ENCODE data around the gene RANGAP1.
"Not testable (repeated sequence)": the region's sequence is repeated elsewhere in the genome, so short reads cannot be mapped to it uniquely, and the experiment has no call there.

RANGAP1 gene

GRCh38 chr22:41296826-41297667 is 11.1 kb upstream of the RANGAP1 start:
- Histone ChIP-seq H3K27me3 (ENCODE audit: low read depth, low read length) (no peaks in the 10 kb centered on the region), H3K9ac (ENCODE audit: low read length) (no peak overlapping the region)
- no peak for TF ChIP-seq CTCF (IDR thresholded peaks at IDR 0.05; ENCODE audit: low read depth, low read length)
- TF ChIP-seq EZH2phosphoT487 (IDR thresholded peaks at IDR 0.05; ENCODE audit: low read depth) = no peak

GRCh38 chr22:41294816-41295215 is 8.8 kb upstream of the RANGAP1 start:
- H3K4me2 ChIP-seq (ENCODE audit: low read length); H4K20me1 ChIP-seq (ENCODE audit: insufficient read depth, low read length); H3K9ac ChIP-seq (ENCODE audit: low read length); H3K27ac ChIP-seq (ENCODE audit: low read length); H2AFZ ChIP-seq (ENCODE audit: low read depth, low read length); H3K4me3 ChIP-seq (ENCODE audit: low read length); H3K27me3 ChIP-seq (ENCODE audit: low read depth, low read length); H3K36me3 ChIP-seq (replicated peaks; ENCODE audit: low read depth, low read length); H3K9me3 ChIP-seq (ENCODE audit: insufficient read depth, low read length); H3K79me2 ChIP-seq (ENCODE audit: low read length); H3K4me1 ChIP-seq (ENCODE audit: low read length): not testable (repeated sequence)

More at GRCh38 chr22:41296826-41297667, 11.1 kb upstream of the RANGAP1 start:
- Histone ChIP-seq H3K27ac (ENCODE audit: low read length) (no peak overlapping the region), H4K20me1 (ENCODE audit: insufficient read depth, low read length) (no peaks in the 10 kb centered on the region), H2AFZ (ENCODE audit: low read depth, low read length) (no peak overlapping the region), H3K36me3 (replicated peaks; ENCODE audit: low read depth, low read length) (no peaks in the 10 kb centered on the region), H3K79me2 (ENCODE audit: low read length) (peaks cover 15% of the 10 kb centered on the region), H3K4me1 (ENCODE audit: low read length) (peaks cover 9% of the 10 kb centered on the region), H3K9me3 (ENCODE audit: insufficient read depth, low read length) (no peaks in the 10 kb centered on the region), H3K4me2 (ENCODE audit: low read length) (no peak overlapping the region), H3K4me3 (ENCODE audit: low read length) (no peak overlapping the region)

GRCh38 chr22:41290262-41291221 is 4.6 kb upstream of the RANGAP1 start:
- H3K9ac ChIP-seq (ENCODE audit: low read length) = no peak overlapping the region
- no peaks in the 10 kb centered on the region for H3K9me3 ChIP-seq (ENCODE audit: insufficient read depth, low read length)
- TF ChIP-seq CTCF (IDR thresholded peaks at IDR 0.05; ENCODE audit: low read depth, low read length) (no peak), EZH2phosphoT487 (IDR thresholded peaks at IDR 0.05; ENCODE audit: low read depth) (no peak)
- H3K27ac ChIP-seq (ENCODE audit: low read length) = no peak overlapping the region
- peaks cover 4% of the 10 kb centered on the region for H3K79me2 ChIP-seq (ENCODE audit: low read length)
- peaks cover 5% of the 10 kb centered on the region for H3K4me1 ChIP-seq (ENCODE audit: low read length)
- H3K36me3 ChIP-seq (replicated peaks; ENCODE audit: low read depth, low read length) = no peaks in the 10 kb centered on the region
- no peak overlapping the region for H3K4me2 ChIP-seq (ENCODE audit: low read length)
- no peaks in the 10 kb centered on the region for H4K20me1 ChIP-seq (ENCODE audit: insufficient read depth, low read length)
- H3K27me3 ChIP-seq (ENCODE audit: low read depth, low read length) = no peaks in the 10 kb centered on the region
- H3K4me3 ChIP-seq (ENCODE audit: low read length) = no peak overlapping the region
- H2AFZ ChIP-seq (ENCODE audit: low read depth, low read length) = no peak overlapping the region

GRCh38 chr22:41289671-41290070 is 3.7 kb upstream of the RANGAP1 start:
- Histone ChIP-seq H3K4me3 (ENCODE audit: low read length) (no peak overlapping the region), H3K27me3 (ENCODE audit: low read depth, low read length) (no peaks in the 10 kb centered on the region), H2AFZ (ENCODE audit: low read depth, low read length) (no peak overlapping the region), H3K79me2 (ENCODE audit: low read length) (peaks cover 13% of the 10 kb centered on the region), H4K20me1 (ENCODE audit: insufficient read depth, low read length) (no peaks in the 10 kb centered on the region), H3K4me1 (ENCODE audit: low read length) (peaks cover 9% of the 10 kb centered on the region), H3K4me2 (ENCODE audit: low read length) (no peak overlapping the region), H3K9ac (ENCODE audit: low read length) (no peak overlapping the region), H3K27ac (ENCODE audit: low read length) (no peak overlapping the region), H3K9me3 (ENCODE audit: insufficient read depth, low read length) (no peaks in the 10 kb centered on the region), H3K36me3 (replicated peaks; ENCODE audit: low read depth, low read length) (peaks cover 2% of the 10 kb centered on the region)
- no peak for TF ChIP-seq EZH2phosphoT487 (IDR thresholded peaks at IDR 0.05; ENCODE audit: low read depth)
- no peak for TF ChIP-seq CTCF (IDR thresholded peaks at IDR 0.05; ENCODE audit: low read depth, low read length)

Data from OCI-LY3 (cell line).